ENCODE data around the gene THRB.

- no peak for TF ChIP-seq CTCF (IDR thresholded peaks at IDR 0.05; ENCODE audit: low read depth, low read length)
- no peak for TF ChIP-seq POLR2A (IDR thresholded peaks at IDR 0.05; ENCODE audit: extremely low read depth, insufficient read length)
- no peak for TF ChIP-seq MAX (IDR thresholded peaks at IDR 0.05; ENCODE audit: low read depth, low read length)
- no peak for TF ChIP-seq MYC (IDR thresholded peaks at IDR 0.05; ENCODE audit: low read depth, low read length)
Observed at GRCh38 chr3:24100696-24101402, 393.8 kb downstream of the THRB start.
